GM12878 (cell line): ENCODE measurements around the gene CLDN5. TPM values are rescaled to one million over a fixed set of nuclear protein-coding genes. Genes with fewer than 3 reads are reported as not detected.

Experiments used
- ATAC-seq: fragments of 200-7000 bp; cut with Tn5 transposase; 3 replicates; pipeline ENCODE4 v1.9.1; 2020; ENCODE audit warnings: mild to moderate bottlenecking, moderate library complexity
- BruUV-seq: library from RNA; stranded (reverse); fragments of 400-500 nt; replicated peaks from 2 replicates; lab custom pipeline; 2021; lab: Mats Ljungman, UMichigan
- CTCF ChIA-PET: fragments of 300-600 bp; sonication (Branson Sonifier 250); formaldehyde crosslinking; extraction: SDS; loops from one replicate; lab custom pipeline; 2021; ENCODE audit warnings: inconsistent platforms; lab: Yijun Ruan, JAX
- POLR2A ChIA-PET: fragments of 350-600 bp; formaldehyde crosslinking; extraction: SDS; loops from one replicate; lab custom pipeline; 2021; ENCODE audit warnings: inconsistent platforms; lab: Charles Lee
- RAD21 ChIA-PET: fragments of 300-600 bp; sonication (Branson Sonifier 250); formaldehyde crosslinking; loops from one replicate; lab custom pipeline; 2023; ENCODE audit warnings: antibody characterized with exemption; ENCODE audit not compliant: unreplicated experiment; lab: Charles Lee
- SMC1A ChIA-PET: fragments of 300-600 bp; sonication (Branson Sonifier 250); formaldehyde crosslinking; loops from one replicate; lab custom pipeline; 2023; ENCODE audit not compliant: unreplicated experiment, uncharacterized antibody; lab: Charles Lee
- DNase-seq: peaks from one replicate; pipeline ENCODE4 v3.0.0-alpha.2; 2011; ENCODE audit warnings: low read depth, low spot score
- FAIRE-seq: peaks from 3 replicates; lab custom pipeline; 2011; peaks lifted over from hg19 to GRCh38; lab: Jason Lieb, UNC
- H2AFZ ChIP-seq: 2 replicates; pipeline ENCODE4 v1.6.0; 2011; ENCODE audit warnings: low read depth, low read length, control low read depth; ENCODE audit not compliant: control insufficient read depth
- H3K27ac ChIP-seq: 2 replicates; pipeline ENCODE4 v1.5.1; 2011; ENCODE audit warnings: control low read depth; ENCODE audit not compliant: control insufficient read depth, insufficient read depth
- H3K27me3 ChIP-seq, 2 experiments: replicated peaks in 1 of 2; 2 replicates each; pipeline versions ENCODE4 v1.6.0 to v1.6.1; 2011; ENCODE audit warnings: low read length in 1 of 2; ENCODE audit not compliant: control insufficient read depth in 2 of 2, insufficient read depth in 2 of 2
- H3K36me3 ChIP-seq, 2 experiments: 2 replicates each; pipeline ENCODE4 v1.5.1; 2011; ENCODE audit warnings: low read length in 1 of 2; ENCODE audit not compliant: control insufficient read depth in 2 of 2, insufficient read depth in 2 of 2
- H3K4me1 ChIP-seq: 2 replicates; pipeline ENCODE4 v1.6.1; 2011; ENCODE audit warnings: mild to moderate bottlenecking, low read length, moderate library complexity, mixed read lengths; ENCODE audit not compliant: control insufficient read depth, insufficient read depth
- H3K4me2 ChIP-seq: 2 replicates; pipeline ENCODE4 v1.6.0; 2011; ENCODE audit warnings: control low read depth; ENCODE audit not compliant: control insufficient read depth, insufficient read depth
- H3K4me3 ChIP-seq: fragments of 200-600 bp; sonication (generic); 2 replicates; pipeline ENCODE4 v1.5.1; 2016
- H3K79me2 ChIP-seq: 2 replicates; pipeline ENCODE4 v1.6.0; 2011; ENCODE audit warnings: low read length; ENCODE audit not compliant: control insufficient read depth, insufficient read depth
- H3K9ac ChIP-seq: 2 replicates; pipeline ENCODE4 v1.8.0; 2011; ENCODE audit warnings: low read length, control low read depth, mixed read lengths; ENCODE audit not compliant: control insufficient read depth, insufficient read depth
- H3K9me3 ChIP-seq: replicated peaks from 3 replicates; pipeline ENCODE4 v1.5.1; 2011; ENCODE audit warnings: mild to moderate bottlenecking, low read length; ENCODE audit not compliant: control insufficient read depth, insufficient read depth
- H4K20me1 ChIP-seq: 2 replicates; pipeline ENCODE4 v1.6.0; 2011; ENCODE audit not compliant: control insufficient read depth, insufficient read depth
- ATF7 ChIP-seq: fragments of 450-650 bp; IDR thresholded peaks from 2 replicates; pipeline ENCODE4 v1.6.1; 2016; ENCODE audit warnings: low read depth, mild to moderate bottlenecking
- CEBPZ ChIP-seq: fragments of 150-350 bp; IDR thresholded peaks from 2 replicates; pipeline ENCODE4 v1.6.1; 2016; ENCODE audit warnings: low read depth, low read length
- CTCF ChIP-seq, 3 experiments: IDR thresholded peaks in 2 of 3; conservative IDR thresholded peaks in 1 of 3; 2 replicates each; pipeline ENCODE4 v1.5.1; 2011; ENCODE audit warnings: low read depth in 3 of 3, low read length in 3 of 3, mild to moderate bottlenecking in 3 of 3, control low read depth in 2 of 3, moderate library complexity in 2 of 3, inconsistent platforms in 1 of 3, mixed read lengths in 1 of 3; ENCODE audit not compliant: control insufficient read depth in 2 of 3, insufficient read depth in 1 of 3; ENCODE audit errors: extremely low read depth in 1 of 3
- CUX1 ChIP-seq: IDR thresholded peaks from 2 replicates; pipeline ENCODE4 v1.6.1; 2012; ENCODE audit warnings: improper control_type of control experiment, low read depth, low read length; ENCODE audit not compliant: insufficient replicate concordance
- EGR1 ChIP-seq, 2 experiments: IDR thresholded peaks; 1 replicate in 1 of 2; 2 replicates in 1 of 2; pipeline ENCODE4 v1.6.1; 2011 to 2012; ENCODE audit warnings: low read depth in 2 of 2, low read length in 2 of 2, borderline replicate concordance in 1 of 2, mild to moderate bottlenecking in 1 of 2, moderate library complexity in 1 of 2
- FOS ChIP-seq: IDR thresholded peaks from 3 replicates; pipeline ENCODE4 v1.6.1; 2011; ENCODE audit warnings: borderline replicate concordance; ENCODE audit not compliant: insufficient read length; ENCODE audit errors: extremely low read depth
- KLF5 ChIP-seq: fragments of 450-650 bp; IDR thresholded peaks from 2 replicates; pipeline ENCODE4 v1.6.1; 2014; ENCODE audit warnings: mild to moderate bottlenecking; ENCODE audit not compliant: partially characterized antibody
- SIN3A ChIP-seq: IDR thresholded peaks from 2 replicates; pipeline ENCODE4 v1.6.1; 2012; ENCODE audit warnings: low read depth, low read length, improper control_type of control experiment
- USF2 ChIP-seq: IDR thresholded peaks from 2 replicates; pipeline ENCODE4 v1.6.1; 2011; ENCODE audit warnings: low read depth, low read length, improper control_type of control experiment, borderline replicate concordance
- ZNF24 ChIP-seq: fragments of 450-650 bp; IDR thresholded peaks from 2 replicates; pipeline ENCODE4 v1.6.1; 2017; ENCODE audit warnings: antibody characterized with exemption, mild to moderate bottlenecking
- ZNF384 ChIP-seq: IDR thresholded peaks from 2 replicates; pipeline ENCODE4 v1.6.1; 2012; ENCODE audit warnings: low read depth, mild to moderate bottlenecking, low read length, improper control_type of control experiment, borderline replicate concordance
- WGBS: methylation state at CpG from one replicate; pipeline ENCODE4 v1.1.6; 2016; ENCODE audit warnings: low lambda C conversion rate; ENCODE audit not compliant: insufficient replicate concordance, insufficient coverage; ENCODE audit errors: missing lambda C conversion rate; 5-methylcytosine and 5-hydroxymethylcytosine counted together
- in situ Hi-C: fragments of 300-500 bp; cut with MboI; formaldehyde crosslinking; loops from 9 replicates; pipeline ENCODE4 v1.14.3; 2018; ENCODE audit warnings: mixed read lengths
- intact Hi-C: fragments of 100-400 bp; cut with micrococcal nuclease; formaldehyde crosslinking; loops from one replicate; pipeline ENCODE4 v1.14.2; 2022; ENCODE audit not compliant: unreplicated experiment
- polyA plus RNA-seq, 11 experiments: library from polyadenylated mRNA; depleted of rRNA in 4 of 11; unstranded in 6 of 11; stranded (reverse) in 5 of 11; fragments of >200 nt; fragmentation: Nextera tagmentation in 4 of 11; fragmentation: Illumina TruSeq in 1 of 11; extraction: Ambion mirVana in 4 of 11; extraction: Trizol in 1 of 11; gene quantifications; 1 replicate in 1 of 11; 2 replicates in 10 of 11; pipeline versions ENCODE4 v1.2.1 to v1.2.3, GENCODE V29; 2011 to 2016; ENCODE audit warnings: inconsistent platforms in 2 of 11, missing spikeins in 2 of 11, low read depth in 1 of 11
- total RNA-seq, 4 experiments: library from RNA; depleted of rRNA in 3 of 4; stranded (reverse); fragments of >200 nt in 3 of 4; fragmentation: Illumina TruSeq in 1 of 4; extraction: Trizol in 1 of 4; gene quantifications; 2 replicates each; pipeline versions ENCODE4 v1.2.1 to v1.2.3, GENCODE V29; 2013 to 2021

Gene CLDN5
- total and polyA plus RNA-seq, 10 of the 15 experiments (the other 5 are each of a cell fraction or from before 2014, with no cell fraction given) = 0.15 TPM; not detected in 9

- Histone ChIP-seq H4K20me1 (no peaks in the 10 kb centered on the region), H3K36me3 (peaks cover 11 to 22% of the 10 kb centered on the region in 2 experiments; a peak in 3 of 4 replicates), H3K79me2 (no peaks in the 10 kb centered on the region), H3K9me3 (no peaks in the 10 kb centered on the region), H3K4me3 (no peak overlapping the region), H2AFZ (no peak overlapping the region), H3K9ac (no peak overlapping the region), H3K4me1 (no peaks in the 10 kb centered on the region), H3K27me3 (no peaks in the 10 kb centered on the region), H3K4me2 (no peak overlapping the region), H3K27ac (no peak overlapping the region)
- FAIRE-seq (no peak), DNase-seq (no peak), ATAC-seq (no peak)
- SMC1A ChIA-PET = no interaction called here
- WGBS = 90% methylated on average over 6 of the region's 7 CpGs
- intact Hi-C loops = no loop called here
- POLR2A ChIA-PET = no interaction called here
- RAD21 ChIA-PET = no interaction called here
- in situ Hi-C loops = no loop called here
- BruUV-seq = no TSS peak
- CTCF ChIA-PET = no interaction called here
- no peak for TF ChIP-seq KLF5
- no peak for TF ChIP-seq ZNF24
- TF ChIP-seq SIN3A = no peak
- no peak for TF ChIP-seq CUX1
- no peak for TF ChIP-seq FOS
- TF ChIP-seq CEBPZ = no peak
- TF ChIP-seq EGR1 (IDR thresholded peaks at IDR 0.05; ENCODE audit: borderline replicate concordance in 1 of 2, low read depth in 2 of 2, low read length in 2 of 2) = no peak
- no peak for TF ChIP-seq ATF7
- no peak for TF ChIP-seq ZNF384
- TF ChIP-seq USF2 = no peak
- TF ChIP-seq CTCF (IDR thresholded peaks at IDR 0.05 in 2 of 3, conservative IDR thresholded peaks at IDR 0.05 in 1 of 3; ENCODE audit: control insufficient read depth in 2 of 3, extremely low read depth in 1 of 3, insufficient read depth in 1 of 3, low read depth in 3 of 3, low read length in 3 of 3) = no peak
Observed at GRCh38 chr22:19499236-19499879, 24.9 kb downstream of the CLDN5 start.
